GM12878 (cell line): ENCODE results near the gene ZNF891. TPM values are rescaled to one million over a fixed set of nuclear protein-coding genes. Genes with fewer than 3 reads are reported as not detected.

Experiments used
- CBX3 ChIP-seq: fragments of 200-600 bp; sonication (generic); IDR thresholded peaks from 2 replicates; pipeline ENCODE4 v1.6.1; 2016; ENCODE audit warnings: low read depth, borderline replicate concordance
- CBX5 ChIP-seq: sonication (generic); IDR thresholded peaks from 2 replicates; pipeline ENCODE4 v1.6.1; 2016; ENCODE audit warnings: low read depth, moderate library complexity, mild to moderate bottlenecking, inconsistent platforms
- CEBPZ ChIP-seq: fragments of 150-350 bp; IDR thresholded peaks from 2 replicates; pipeline ENCODE4 v1.6.1; 2016; ENCODE audit warnings: low read depth, low read length
- CHD1 ChIP-seq: IDR thresholded peaks from 2 replicates; pipeline ENCODE4 v1.6.1; 2012; ENCODE audit warnings: low read depth, low read length, improper control_type of control experiment
- CREB1 ChIP-seq: IDR thresholded peaks from 2 replicates; pipeline ENCODE4 v1.6.1; 2012; ENCODE audit warnings: low read depth, mild to moderate bottlenecking, inconsistent platforms
- CREM ChIP-seq: IDR thresholded peaks from 2 replicates; pipeline ENCODE4 v1.6.1; 2014; ENCODE audit warnings: antibody characterized with exemption, low read depth
- EED ChIP-seq: sonication (generic); IDR thresholded peaks from 2 replicates; pipeline ENCODE4 v1.6.1; 2016; ENCODE audit warnings: antibody characterized with exemption, low read depth
- EP300 ChIP-seq, 2 experiments: fragments of 150-350 bp in 1 of 2; IDR thresholded peaks; 2 replicates each; pipeline ENCODE4 v1.6.1; 2011 to 2012; ENCODE audit warnings: low read depth in 2 of 2, low read length in 2 of 2, borderline replicate concordance in 1 of 2, improper control_type of control experiment in 1 of 2, inconsistent platforms in 1 of 2; ENCODE audit not compliant: control insufficient read depth in 1 of 2
- GATAD2B ChIP-seq: fragments of 450-650 bp; conservative IDR thresholded peaks from 2 replicates; pipeline ENCODE4 v1.6.1; 2017; ENCODE audit warnings: low read depth, mild to moderate bottlenecking, moderate library complexity
- HDAC6 ChIP-seq: fragments of 200-600 bp; sonication (generic); IDR thresholded peaks from one replicate; pipeline ENCODE4 v1.8.0; 2017; ENCODE audit warnings: antibody characterized with exemption; ENCODE audit not compliant: unreplicated experiment
- HDGF ChIP-seq: fragments of 450-650 bp; IDR thresholded peaks from 2 replicates; pipeline ENCODE4 v1.6.1; 2016; ENCODE audit warnings: antibody characterized with exemption
- JUND ChIP-seq: IDR thresholded peaks from 2 replicates; pipeline ENCODE4 v1.6.1; 2012; ENCODE audit warnings: low read depth, mild to moderate bottlenecking, low read length, improper control_type of control experiment, moderate library complexity
- KAT2A ChIP-seq: conservative IDR thresholded peaks from 2 replicates; pipeline ENCODE4 v1.6.1; 2011; ENCODE audit warnings: low read depth, low read length; ENCODE audit not compliant: control insufficient read depth
- MTA3 ChIP-seq: IDR thresholded peaks from 2 replicates; pipeline ENCODE4 v1.6.1; 2012; ENCODE audit warnings: low read length, inconsistent platforms, borderline replicate concordance
- PAX5 ChIP-seq: IDR thresholded peaks from 2 replicates; pipeline ENCODE4 v1.6.1; 2011; ENCODE audit warnings: low read depth, low read length, borderline replicate concordance
- RAD21 ChIP-seq: IDR thresholded peaks from 2 replicates; pipeline ENCODE4 v1.6.1; 2011; ENCODE audit warnings: mild to moderate bottlenecking, low read depth, low read length, moderate library complexity; ENCODE audit not compliant: insufficient read depth
- RBBP5 ChIP-seq: fragments of 200-600 bp; sonication (generic); conservative IDR thresholded peaks from 2 replicates; pipeline ENCODE4 v1.6.1; 2016
- RELB ChIP-seq: fragments of 450-650 bp; IDR thresholded peaks from 2 replicates; pipeline ENCODE4 v1.6.1; 2017; ENCODE audit warnings: low read depth, mild to moderate bottlenecking, moderate library complexity
- TBL1XR1 ChIP-seq: IDR thresholded peaks from 2 replicates; pipeline ENCODE4 v1.6.1; 2012; ENCODE audit warnings: low read depth, low read length, improper control_type of control experiment
- ZNF217 ChIP-seq: fragments of 450-650 bp; IDR thresholded peaks from 2 replicates; pipeline ENCODE4 v1.6.1; 2017; ENCODE audit warnings: antibody characterized with exemption, mild to moderate bottlenecking
- ZNF622 ChIP-seq: fragments of 450-650 bp; IDR thresholded peaks from 2 replicates; pipeline ENCODE4 v1.6.1; 2017; ENCODE audit warnings: mild to moderate bottlenecking, inconsistent platforms
- ZNF687 ChIP-seq: fragments of 450-650 bp; IDR thresholded peaks from 2 replicates; pipeline ENCODE4 v1.6.1; 2017; ENCODE audit warnings: mild to moderate bottlenecking, moderate library complexity
- polyA plus RNA-seq, 11 experiments: library from polyadenylated mRNA; depleted of rRNA in 4 of 11; unstranded in 6 of 11; stranded (reverse) in 5 of 11; fragments of >200 nt; fragmentation: Nextera tagmentation in 4 of 11; fragmentation: Illumina TruSeq in 1 of 11; extraction: Ambion mirVana in 4 of 11; extraction: Trizol in 1 of 11; gene quantifications; 1 replicate in 1 of 11; 2 replicates in 10 of 11; pipeline versions ENCODE4 v1.2.1 to v1.2.3, GENCODE V29; 2011 to 2016; ENCODE audit warnings: inconsistent platforms in 2 of 11, missing spikeins in 2 of 11, low read depth in 1 of 11
- total RNA-seq, 4 experiments: library from RNA; depleted of rRNA in 3 of 4; stranded (reverse); fragments of >200 nt in 3 of 4; fragmentation: Illumina TruSeq in 1 of 4; extraction: Trizol in 1 of 4; gene quantifications; 2 replicates each; pipeline versions ENCODE4 v1.2.1 to v1.2.3, GENCODE V29; 2013 to 2021

ZNF891 gene
- total and polyA plus RNA-seq, 10 of the 15 experiments (the other 5 are each of a cell fraction or from before 2014, with no cell fraction given), result 0.20 to 1.1 (median 0.69) TPM

- TF ChIP-seq CEBPZ, result no peak
- no peak for TF ChIP-seq GATAD2B
- no peak for TF ChIP-seq ZNF687
- TF ChIP-seq CBX5, result peak; percentile 97
- TF ChIP-seq CREB1, result no peak
- no peak for TF ChIP-seq CREM
- TF ChIP-seq MTA3, result no peak
- no peak for TF ChIP-seq EED
- TF ChIP-seq KAT2A, result no peak
- no peak for TF ChIP-seq JUND
- peak; percentile 71 for TF ChIP-seq ZNF217
- peak; percentile 45; the same call in 1 of the 2 replicates for TF ChIP-seq RELB
- no peak for TF ChIP-seq RBBP5
- TF ChIP-seq TBL1XR1, result no peak
- TF ChIP-seq EP300 (IDR thresholded peaks at IDR 0.05; ENCODE audit: borderline replicate concordance in 1 of 2, control insufficient read depth in 1 of 2, low read depth in 2 of 2, low read length in 2 of 2), result no peak
- peak; percentile 39; the same call in 1 of the 2 replicates for TF ChIP-seq CBX3
- no peak for TF ChIP-seq ZNF622
- no peak for TF ChIP-seq RAD21
- TF ChIP-seq PAX5, result no peak
- no peak for TF ChIP-seq HDAC6
- no peak for TF ChIP-seq CHD1
- TF ChIP-seq HDGF, result no peak
These were observed 71.6 kb downstream of the ZNF891 start (continued) for GRCh38 chr12:133058203-133059113.
